HepG2 (cell line): Measurements from ENCODE around the gene SECTM1. TPM values are rescaled to one million over a fixed set of nuclear protein-coding genes. Genes with fewer than 3 reads are reported as not detected.
A peak's percentile ranks its signal among the peaks of the same experiment; 100 is the strongest.

Source experiments
- ATAC-seq: fragments of 200-7000 bp; cut with Tn5 transposase; 3 replicates; pipeline ENCODE4 v1.9.1; 2020; ENCODE audit warnings: mild to moderate bottlenecking, moderate library complexity
- BruUV-seq: library from RNA; stranded (reverse); fragments of 400-500 nt; replicated peaks from 2 replicates; lab custom pipeline; 2021; lab: Mats Ljungman, UMichigan
- CTCF ChIA-PET: fragments of 300-600 bp; formaldehyde crosslinking; extraction: SDS; loops from one replicate; lab custom pipeline; 2021; ENCODE audit warnings: low total read pairs, inconsistent platforms, low intra/inter-chr PET ratio; lab: Yijun Ruan, JAX
- POLR2A ChIA-PET: fragments of 350-600 bp; sonication (Branson Sonifier 250); formaldehyde crosslinking; loops from one replicate; lab custom pipeline; 2020; ENCODE audit warnings: antibody characterized with exemption, inconsistent platforms; lab: Yijun Ruan, JAX
- DNase-seq: peaks from one replicate; pipeline ENCODE4 v3.0.0-alpha.2; 2015; ENCODE audit warnings: low spot score
- FAIRE-seq: peaks from 3 replicates; lab custom pipeline; 2011; peaks lifted over from hg19 to GRCh38; lab: Jason Lieb, UNC
- H2AFZ ChIP-seq: one replicate; pipeline ENCODE4 v1.6.1; 2011; ENCODE audit warnings: low read length, inconsistent platforms
- H3K27ac ChIP-seq: fragments of 300-600 bp; 3 replicates; pipeline ENCODE4 v1.8.0; 2011; ENCODE audit warnings: mixed run types, mild to moderate bottlenecking, mixed read lengths, low read length, inconsistent platforms; ENCODE audit not compliant: insufficient read depth; ENCODE audit errors: extremely low read length
- H3K27me3 ChIP-seq, 2 experiments: fragments of 200-600 bp in 1 of 2; 2 replicates in 1 of 2; 3 replicates in 1 of 2; pipeline versions ENCODE4 v1.6.0 to v1.8.0; 2011; ENCODE audit warnings: low read length in 2 of 2, mild to moderate bottlenecking in 2 of 2, moderate library complexity in 2 of 2, inconsistent platforms in 1 of 2; ENCODE audit not compliant: insufficient read depth in 2 of 2, control insufficient read depth in 1 of 2
- H3K36me3 ChIP-seq, 2 experiments: fragments of 200-600 bp in 1 of 2; replicated peaks in 1 of 2; 2 replicates in 1 of 2; 3 replicates in 1 of 2; pipeline versions ENCODE4 v1.5.1 to v1.8.0; 2011; ENCODE audit warnings: low read length in 2 of 2, inconsistent platforms in 1 of 2; ENCODE audit not compliant: insufficient read depth in 2 of 2, control insufficient read depth in 1 of 2
- H3K4me1 ChIP-seq: 2 replicates; pipeline ENCODE4 v1.5.1; 2012; ENCODE audit warnings: low read length, inconsistent platforms; ENCODE audit not compliant: insufficient read depth
- H3K4me2 ChIP-seq: 2 replicates; pipeline ENCODE4 v1.6.0; 2011; ENCODE audit warnings: low read depth, low read length, inconsistent platforms
- H3K4me3 ChIP-seq, 3 experiments: fragments of 200-600 bp in 1 of 3; sonication (generic), shearing (Covaris generic) in 1 of 3; replicated peaks in 1 of 3; 2 replicates each; pipeline ENCODE4 v1.5.1; 2011 to 2016; ENCODE audit warnings: low read length in 3 of 3, inconsistent platforms in 2 of 3, low read depth in 2 of 3, mild to moderate bottlenecking in 2 of 3, control low read depth in 1 of 3, mixed read lengths in 1 of 3; ENCODE audit not compliant: insufficient read depth in 1 of 3
- H3K79me2 ChIP-seq: one replicate; pipeline ENCODE4 v1.6.1; 2011; ENCODE audit warnings: low read length, inconsistent platforms; ENCODE audit not compliant: insufficient read depth
- H3K9ac ChIP-seq: 2 replicates; pipeline ENCODE4 v1.6.0; 2011; ENCODE audit warnings: mild to moderate bottlenecking, low read depth, low read length, inconsistent platforms; ENCODE audit not compliant: insufficient read depth
- H3K9me3 ChIP-seq: 2 replicates; pipeline ENCODE4 v1.5.1; 2012; ENCODE audit warnings: mild to moderate bottlenecking, low read length
- H4K20me1 ChIP-seq: 2 replicates; pipeline ENCODE4 v1.6.0; 2011; ENCODE audit warnings: inconsistent platforms, mild to moderate bottlenecking, low read length, moderate library complexity; ENCODE audit not compliant: insufficient read depth
- ATRX ChIP-seq: sonication (generic); formaldehyde crosslinking; IDR thresholded peaks from 2 replicates; pipeline ENCODE4 v1.4.0; 2020; ENCODE audit warnings: missing genetic modification reagents, borderline replicate concordance
- CEBPZ ChIP-seq: IDR thresholded peaks from 2 replicates; pipeline ENCODE4 v1.6.1; 2012; ENCODE audit warnings: low read length, improper control_type of control experiment
- CENPT ChIP-seq: sonication (generic); formaldehyde crosslinking; IDR thresholded peaks from 2 replicates; pipeline ENCODE4 v1.8.0; 2022; ENCODE audit warnings: low read depth, mild to moderate bottlenecking, moderate library complexity, missing genetic modification reagents
- HDAC2 ChIP-seq: sonication (generic); formaldehyde crosslinking; IDR thresholded peaks from 2 replicates; pipeline ENCODE4 v1.4.0; 2020; ENCODE audit warnings: missing genetic modification reagents
- JUNB ChIP-seq: sonication (generic); formaldehyde crosslinking; IDR thresholded peaks from 2 replicates; pipeline ENCODE4 v1.8.0; 2022; ENCODE audit warnings: missing genetic modification reagents, mild to moderate bottlenecking, borderline replicate concordance
- KAT8 ChIP-seq: IDR thresholded peaks from 2 replicates; pipeline ENCODE4 v1.6.1; 2016; ENCODE audit warnings: missing genetic modification reagents, missing compliant biosample characterization
- ZC3H13 ChIP-seq: sonication (generic); formaldehyde crosslinking; IDR thresholded peaks from 2 replicates; pipeline ENCODE4 v1.8.1; 2023; ENCODE audit warnings: mild to moderate bottlenecking, missing genetic modification reagents, moderate library complexity
- ZFP36L1 ChIP-seq: sonication (generic); formaldehyde crosslinking; IDR thresholded peaks from 2 replicates; pipeline ENCODE4 v1.8.0; 2022; ENCODE audit warnings: mild to moderate bottlenecking, missing genetic modification reagents, moderate library complexity
- ZNF33A ChIP-seq: sonication (generic); formaldehyde crosslinking; IDR thresholded peaks from 2 replicates; pipeline ENCODE4 v1.5.1; 2020; ENCODE audit warnings: missing genetic modification reagents, mild to moderate bottlenecking, moderate library complexity, borderline replicate concordance
- ZNF615 ChIP-seq: sonication (generic); formaldehyde crosslinking; IDR thresholded peaks from 2 replicates; pipeline ENCODE4 v1.5.0; 2020; ENCODE audit warnings: mild to moderate bottlenecking, missing genetic modification reagents, borderline replicate concordance
- ZNF746 ChIP-seq: sonication (generic); formaldehyde crosslinking; IDR thresholded peaks from 2 replicates; pipeline ENCODE4 v1.8.0; 2022; ENCODE audit warnings: mild to moderate bottlenecking, missing genetic modification reagents
- ZNF784 ChIP-seq: sonication (generic); formaldehyde crosslinking; IDR thresholded peaks from 2 replicates; pipeline ENCODE4 v1.5.1; 2020; ENCODE audit warnings: missing genetic modification reagents, mild to moderate bottlenecking, borderline replicate concordance
- ZNF816 ChIP-seq: sonication (generic); formaldehyde crosslinking; IDR thresholded peaks from 2 replicates; pipeline ENCODE4 v1.8.0; 2022; ENCODE audit warnings: missing genetic modification reagents, mild to moderate bottlenecking, borderline replicate concordance
- WGBS: methylation state at CpG from one replicate; pipeline ENCODE4 v1.1.6; 2017; ENCODE audit warnings: low lambda C conversion rate; 5-methylcytosine and 5-hydroxymethylcytosine counted together
- in situ Hi-C: cut with HindIII; loops from 2 replicates; pipeline ENCODE4 v1.10.0; 2017; ENCODE audit warnings: low pct_unique_long_range_greater_than_20kb; ENCODE audit not compliant: extremely low pct_ligation_motif_present
- intact Hi-C: fragments of 100-400 bp; cut with micrococcal nuclease; formaldehyde crosslinking; loops from one replicate; pipeline ENCODE4 v1.10.0; 2022; ENCODE audit not compliant: unreplicated experiment
- polyA plus RNA-seq, 8 experiments: library from polyadenylated mRNA; depleted of rRNA in 3 of 8; stranded (reverse) in 7 of 8; unstranded in 1 of 8; fragments of >200 nt; fragmentation: Illumina TruSeq in 4 of 8; extraction: Trizol in 4 of 8; gene quantifications; 2 replicates each; pipeline versions ENCODE4 v1.2.1 to v1.2.3, GENCODE V29; 2011 to 2016; ENCODE audit warnings: low read depth in 4 of 8, missing spikeins in 1 of 8, mixed read lengths in 1 of 8; ENCODE audit not compliant: insufficient read depth in 1 of 8
- total RNA-seq, 5 experiments: library from RNA; depleted of rRNA; stranded (reverse); fragments of >200 nt; fragmentation: Illumina TruSeq; extraction: Trizol; gene quantifications; 2 replicates each; pipeline ENCODE4 v1.2.3, GENCODE V29; 2016; ENCODE audit warnings: low read depth in 1 of 5

The SECTM1 gene
- total and polyA plus RNA-seq, 2 of the 13 experiments (the other 11 are each of a cell fraction or from before 2014, with no cell fraction given) = 3.5 to 5.3 TPM

GRCh38 chr17:82281502-82282238 lies 51.9 kb downstream of the SECTM1 start (continued):
- TF ChIP-seq ZNF784 (CRISPR knock-in tag) (no peak), ZNF746 (no peak), HDAC2 (CRISPR knock-in tag) (no peak), CENPT (CRISPR knock-in tag) (0 out of 2 replicates have a peak, but pooled peaks have one; percentile 53), ZC3H13 (CRISPR knock-in tag) (no peak), JUNB (CRISPR knock-in tag) (peak; percentile 45; the same call in 1 of the 2 replicates)

- H3K9ac ChIP-seq = no peak overlapping the region
- 73% methylated on average over 6 of the region's 7 CpGs for WGBS
- DNase-seq (no peak), ATAC-seq (no peak), FAIRE-seq (no peak)
- in situ Hi-C loops (no loop called here), intact Hi-C loops (no loop called here)
- no peak overlapping the region for H3K27ac ChIP-seq
- H3K4me2 ChIP-seq = no peak overlapping the region
- H3K4me3 ChIP-seq = no peak overlapping the region
- H3K9me3 ChIP-seq = no peaks in the 10 kb centered on the region
- H2AFZ ChIP-seq = no peak overlapping the region
- no peaks in the 10 kb centered on the region for H3K36me3 ChIP-seq
- H3K4me1 ChIP-seq = peaks cover 65% of the 10 kb centered on the region
- H3K79me2 ChIP-seq = no peaks in the 10 kb centered on the region
- POLR2A ChIA-PET = interaction anchor here (0.6 to 4.4 kb wide), 6 partner anchors 9 to 258 kb away, joined by 3 to 46 read pairs (median 6); partner anchors contain the start of genes CD7, CENPX and LRRC45
- no TSS peak for BruUV-seq
- no peaks in the 10 kb centered on the region for H4K20me1 ChIP-seq
- CTCF ChIA-PET = no interaction called here
- peaks cover 2 to 14% of the 10 kb centered on the region in 2 experiments; a peak in 4 of 5 replicates for H3K27me3 ChIP-seq
- TF ChIP-seq ZNF33A (CRISPR knock-in tag) (no peak), KAT8 (CRISPR knock-in tag) (no peak), ATRX (CRISPR knock-in tag) (no peak), CEBPZ (no peak), ZFP36L1 (no peak), ZNF615 (CRISPR knock-in tag) (no peak), ZNF816 (CRISPR knock-in tag) (no peak)
Measured at GRCh38 chr17:82281076-82281475, 52.5 kb downstream of the SECTM1 start.
